Ovary (tissue), 3 donors: ENCODE measurements around the gene PDCD5.

ENCODE experiments used
- CTCF ChIP-seq, 3 donors: fragments of 450-650 bp in 2 of 3; fragments of 200-600 bp in 1 of 3; IDR thresholded peaks; one replicate each; pipeline versions ENCODE4 v1.5.1 to v1.8.0; 2016 to 2022; ENCODE audit warnings: antibody characterized with exemption in 3 of 3, mild to moderate bottlenecking in 1 of 3
- EP300 ChIP-seq: sonication (generic); formaldehyde crosslinking; IDR thresholded peaks from one replicate; pipeline ENCODE4 v1.6.1; 2017; ENCODE audit warnings: antibody characterized with exemption
- POLR2A ChIP-seq: fragments of 450-650 bp; IDR thresholded peaks from one replicate; pipeline ENCODE4 v1.6.1; 2017; ENCODE audit warnings: antibody characterized with exemption, mild to moderate bottlenecking, moderate library complexity
- donor health status: DM: no; HTN: no; CAD: no.

- TF ChIP-seq CTCF (IDR thresholded peaks at IDR 0.05) (no peak), POLR2A (no peak), EP300 (no peak)
Observed at GRCh38 chr19:32573492-32573794, 7.5 kb upstream of the PDCD5 start.
